ENCODE results near the gene FAM13B. TPM values are rescaled to one million over a fixed set of nuclear protein-coding genes. Genes with fewer than 3 reads are reported as not detected.
"Not testable (repeated sequence)": the region's sequence is repeated elsewhere in the genome, so short reads cannot be mapped to it uniquely, and the experiment has no call there.

Gene FAM13B
- polyA plus RNA-seq = 10 to 100 TPM in 1 of 3 donors, 1 to 10 TPM in 2; 4.3 to 15.5 (median 9.7) TPM

- H3K27ac ChIP-seq (ENCODE audit: low read depth, low read length) = peak within 1 kb of the TSS; percentile 95
These were observed at the start of gene FAM13B for GRCh38 chr5:138032572-138033385. TSS of gene FAM13B (minus strand) at chr5:138033079. CDS start at chr5:138019111, 13,968 bp downstream.

DNA sequence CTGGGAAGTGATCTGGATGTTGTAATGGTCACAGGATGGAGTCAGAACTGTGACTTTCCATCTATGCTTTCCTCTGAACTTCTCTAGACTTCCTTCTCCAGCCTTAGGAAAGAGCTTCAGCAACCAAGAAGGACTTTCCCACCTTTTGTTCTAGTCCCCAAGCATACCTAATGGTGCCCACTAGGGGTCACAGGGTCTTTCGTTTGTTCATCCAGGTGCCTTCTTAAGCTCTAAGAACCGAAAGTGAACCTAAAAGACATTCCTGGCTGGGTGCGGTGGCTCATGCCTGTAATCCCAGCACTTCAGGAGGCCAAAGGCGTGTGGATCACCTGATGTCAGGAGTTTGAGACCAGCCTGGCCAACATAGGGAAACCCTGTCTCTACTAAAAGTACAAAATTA lies 49.2 kb upstream of the FAM13B start:
- WGBS, 3 donors = 86 to 91% (median 89%) methylated on average over 4 of the region's 4 CpGs
- H3K27ac ChIP-seq (ENCODE audit: low read depth, low read length) = no peak overlapping the region

More at GRCh38 chr5:138032572-138033385, at the start of gene FAM13B:
- WGBS, 3 donors = 0 to 1% (median 0%) methylated on average over 54 to 81 of the region's 81 CpGs

DNA sequence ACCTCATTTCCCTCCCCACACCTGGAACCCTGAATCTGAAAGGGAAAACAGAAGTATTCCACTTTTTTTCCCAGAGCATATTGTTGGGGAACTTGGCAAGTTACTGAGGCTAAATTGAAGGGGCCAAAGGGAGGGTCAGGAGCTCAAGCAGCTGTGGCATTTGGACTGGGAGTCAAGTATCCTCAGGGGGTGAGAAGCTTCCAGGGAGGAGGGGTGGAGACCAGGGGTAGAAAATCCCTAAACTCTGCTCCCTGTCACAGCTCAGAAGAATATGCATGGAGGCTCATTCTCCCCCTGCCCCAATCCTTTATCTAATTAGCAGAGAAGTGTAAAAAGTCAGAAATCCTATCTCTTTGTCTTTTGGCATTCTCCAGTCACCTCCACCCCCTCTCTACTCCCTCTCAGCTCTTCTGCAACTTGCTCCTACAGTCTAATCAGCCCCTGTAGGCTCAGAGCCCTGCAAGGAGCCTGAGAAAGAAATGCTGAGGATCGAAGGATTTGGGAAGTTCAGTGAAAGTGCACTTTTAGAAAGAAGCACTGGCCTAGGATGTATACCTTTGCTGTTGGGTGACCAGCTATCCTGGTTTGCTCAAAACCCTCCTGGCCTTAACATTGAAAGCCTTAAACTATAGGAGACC lies 45.2 kb upstream of the FAM13B start:
- 35 to 51% (median 50%) methylated on average over 1 of the region's 1 CpG for WGBS, 3 donors
- H3K27ac ChIP-seq (ENCODE audit: low read depth, low read length) = no peak overlapping the region

- no peak overlapping the region for H3K27ac ChIP-seq (ENCODE audit: low read depth, low read length)
- 31 to 32% (median 32%) methylated on average over 5 of the region's 5 CpGs for WGBS, 3 donors
These were observed 44.3 kb upstream of the FAM13B start for GRCh38 chr5:138077064-138077696.

DNA sequence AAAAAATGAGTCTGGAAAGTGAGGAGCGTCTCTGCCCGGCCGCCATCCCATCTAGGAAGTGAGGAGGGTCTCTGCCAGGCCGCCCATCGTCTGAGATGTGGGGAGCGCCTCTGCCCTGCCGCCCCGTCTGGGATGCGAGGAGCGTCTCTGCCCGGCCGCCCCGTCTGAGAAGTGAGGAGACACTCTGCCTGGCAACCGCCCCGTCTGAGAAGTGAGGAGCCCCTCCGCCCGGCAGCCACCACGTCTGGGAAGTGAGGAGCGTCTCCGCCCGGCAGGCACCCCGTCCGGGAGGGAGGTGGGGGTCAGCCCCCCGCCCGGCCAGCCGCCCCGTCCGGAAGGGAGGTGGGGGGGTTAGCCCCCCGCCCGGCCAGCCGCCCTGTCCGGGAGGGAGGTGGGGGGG lies 37.1 kb upstream of the FAM13B start:
- WGBS, 3 donors = 88 to 95% (median 88%) methylated on average over 16 to 31 of the region's 32 CpGs
- H3K27ac ChIP-seq (ENCODE audit: low read depth, low read length) = not testable (repeated sequence)

- no peak overlapping the region for H3K27ac ChIP-seq (ENCODE audit: low read depth, low read length)
- 20 to 21% (median 20%) methylated on average over 6 of the region's 6 CpGs for WGBS, 3 donors
These were observed 36.1 kb upstream of the FAM13B start for GRCh38 chr5:138068742-138069600.

DNA sequence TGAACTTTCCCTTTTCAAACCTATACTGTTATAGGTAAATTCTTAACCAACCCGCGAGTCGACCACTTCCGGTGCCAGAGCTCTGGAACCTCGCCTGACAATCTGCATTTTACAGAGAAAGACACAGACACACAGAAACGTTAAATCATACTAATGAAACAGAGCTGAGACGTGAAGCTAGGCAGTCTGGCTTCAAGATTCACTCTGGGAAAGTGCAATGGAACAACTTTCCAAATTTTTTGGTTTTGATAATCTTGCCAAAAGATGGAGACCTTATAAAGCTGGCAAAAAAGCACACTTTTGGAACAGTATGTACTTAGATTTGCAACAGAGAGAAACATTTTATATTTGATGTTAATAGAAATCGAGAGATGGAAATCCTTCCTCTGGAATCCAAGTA lies 35.1 kb upstream of the FAM13B start:
- WGBS, 3 donors = 87 to 92% (median 89%) methylated on average over 8 of the region's 8 CpGs
- H3K27ac ChIP-seq (ENCODE audit: low read depth, low read length) = no peak overlapping the region

DNA sequence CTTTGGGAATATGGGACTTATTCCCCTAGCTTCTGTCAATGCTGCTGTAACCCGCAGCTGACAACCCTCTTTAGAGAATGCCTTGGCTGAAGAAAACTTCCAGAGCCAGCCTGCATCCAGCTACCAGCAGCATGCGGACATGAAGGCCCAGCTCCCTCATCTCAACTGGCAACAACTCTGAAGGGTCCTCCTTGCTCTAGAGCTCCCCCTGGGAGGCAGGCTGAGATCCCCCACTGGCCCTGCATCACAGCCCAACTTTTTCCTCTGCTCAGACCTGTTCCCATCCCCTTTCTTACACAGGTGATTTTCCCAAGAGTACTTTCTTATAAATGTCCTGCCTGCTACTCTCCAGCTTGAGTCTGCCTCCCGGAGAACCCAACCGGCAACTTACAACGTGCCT lies 32.2 kb upstream of the FAM13B start:
- no peak overlapping the region for H3K27ac ChIP-seq (ENCODE audit: low read depth, low read length)
- whole genome bisulfite sequencing, 3 donors = 62 to 77% (median 74%) methylated on average over 5 of the region's 5 CpGs

DNA sequence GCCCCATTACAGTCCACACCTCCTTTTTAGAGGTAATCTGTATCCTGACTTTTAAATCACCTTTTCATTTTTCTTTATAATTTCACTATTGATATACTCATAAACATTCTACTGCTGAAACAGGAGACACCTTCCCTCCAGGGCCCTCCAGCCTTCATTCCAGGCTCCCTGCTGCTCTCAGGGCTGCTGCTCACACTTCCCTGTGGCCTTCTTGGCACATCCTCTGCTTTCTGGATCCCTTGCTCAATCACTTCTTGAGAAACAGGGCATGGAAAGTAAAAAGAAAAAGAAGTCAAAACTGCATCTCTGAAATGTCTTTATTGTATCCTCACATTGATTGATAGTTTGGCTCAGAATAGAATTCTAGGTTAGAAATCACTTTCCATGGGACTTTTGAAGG lies 31.6 kb upstream of the FAM13B start:
- no peak overlapping the region for H3K27ac ChIP-seq (ENCODE audit: low read depth, low read length)

GRCh38 chr5:138054847-138055558 lies 22.1 kb upstream of the FAM13B start:
- WGBS, 3 donors = 34 to 60% (median 37%) methylated on average over 13 of the region's 13 CpGs
- H3K27ac ChIP-seq (ENCODE audit: low read depth, low read length) = no peak overlapping the region

DNA sequence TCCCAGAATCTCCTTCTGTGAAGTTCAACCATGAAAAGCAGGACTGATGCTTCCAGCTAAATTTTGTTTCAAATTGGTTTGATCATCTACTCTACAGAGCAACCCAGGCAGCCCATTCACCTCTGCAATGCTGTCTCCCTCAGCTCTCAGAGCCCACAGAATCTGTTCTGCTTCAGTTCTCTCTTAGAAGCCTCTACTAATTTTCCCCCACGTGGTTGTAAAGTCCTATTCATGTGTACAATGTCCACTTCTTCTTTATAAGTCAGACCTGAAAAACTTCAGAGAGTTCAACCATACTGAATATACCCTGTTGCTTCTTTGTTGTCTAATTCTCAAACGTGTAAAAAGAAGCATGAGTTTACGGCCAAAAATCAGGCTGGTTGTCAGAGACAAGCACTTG lies 21.3 kb upstream of the FAM13B start:
- no peak overlapping the region for H3K27ac ChIP-seq (ENCODE audit: low read depth, low read length)
- WGBS, 3 donors = 43 to 57% (median 44%) methylated on average over 3 of the region's 3 CpGs

DNA sequence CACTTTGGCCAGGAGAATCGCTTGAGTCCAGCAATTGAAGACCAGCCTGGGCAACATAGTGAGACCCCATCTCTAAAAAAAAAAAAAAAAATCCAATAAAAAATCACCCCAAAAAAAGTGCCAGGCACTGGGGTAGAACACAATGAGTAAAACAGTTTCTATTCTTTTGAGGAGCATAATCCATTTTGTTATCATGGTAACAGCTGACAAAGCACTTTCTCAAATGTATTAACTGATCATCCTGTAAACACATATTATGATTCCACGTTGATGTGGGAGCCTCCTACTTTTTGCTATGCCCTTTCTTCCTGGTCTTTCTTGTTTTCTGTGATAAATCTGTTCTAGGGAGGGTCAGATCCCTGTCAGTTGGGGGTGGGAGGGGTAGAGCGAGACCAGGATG lies 20.7 kb upstream of the FAM13B start:
- WGBS, 3 donors = 72 to 74% (median 74%) methylated on average over 3 of the region's 3 CpGs
- no peak overlapping the region for H3K27ac ChIP-seq (ENCODE audit: low read depth, low read length)

DNA sequence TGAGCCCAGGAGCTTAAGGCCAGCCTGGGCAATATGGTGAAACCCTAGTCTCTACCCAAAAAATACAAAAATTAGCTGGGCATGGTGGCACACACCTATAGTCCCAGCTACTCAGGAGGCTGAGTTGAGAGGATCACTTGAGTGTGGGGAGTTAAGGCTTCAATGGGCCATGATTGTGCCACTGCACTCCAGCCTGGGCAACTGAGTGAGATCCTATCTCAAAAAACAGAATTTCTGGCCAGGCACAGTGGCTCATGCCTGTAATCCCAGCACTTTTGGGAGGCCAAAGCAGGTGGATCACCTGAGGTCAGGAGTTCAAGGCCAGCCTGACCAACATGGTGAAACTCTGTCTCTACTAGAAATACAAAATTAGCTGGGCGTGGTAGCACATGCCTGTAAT lies 19.8 kb upstream of the FAM13B start:
- H3K27ac ChIP-seq (ENCODE audit: low read depth, low read length) = not testable (repeated sequence)
- WGBS, 3 donors = 91 to 94% (median 92%) methylated on average over 1 of the region's 1 CpG

DNA sequence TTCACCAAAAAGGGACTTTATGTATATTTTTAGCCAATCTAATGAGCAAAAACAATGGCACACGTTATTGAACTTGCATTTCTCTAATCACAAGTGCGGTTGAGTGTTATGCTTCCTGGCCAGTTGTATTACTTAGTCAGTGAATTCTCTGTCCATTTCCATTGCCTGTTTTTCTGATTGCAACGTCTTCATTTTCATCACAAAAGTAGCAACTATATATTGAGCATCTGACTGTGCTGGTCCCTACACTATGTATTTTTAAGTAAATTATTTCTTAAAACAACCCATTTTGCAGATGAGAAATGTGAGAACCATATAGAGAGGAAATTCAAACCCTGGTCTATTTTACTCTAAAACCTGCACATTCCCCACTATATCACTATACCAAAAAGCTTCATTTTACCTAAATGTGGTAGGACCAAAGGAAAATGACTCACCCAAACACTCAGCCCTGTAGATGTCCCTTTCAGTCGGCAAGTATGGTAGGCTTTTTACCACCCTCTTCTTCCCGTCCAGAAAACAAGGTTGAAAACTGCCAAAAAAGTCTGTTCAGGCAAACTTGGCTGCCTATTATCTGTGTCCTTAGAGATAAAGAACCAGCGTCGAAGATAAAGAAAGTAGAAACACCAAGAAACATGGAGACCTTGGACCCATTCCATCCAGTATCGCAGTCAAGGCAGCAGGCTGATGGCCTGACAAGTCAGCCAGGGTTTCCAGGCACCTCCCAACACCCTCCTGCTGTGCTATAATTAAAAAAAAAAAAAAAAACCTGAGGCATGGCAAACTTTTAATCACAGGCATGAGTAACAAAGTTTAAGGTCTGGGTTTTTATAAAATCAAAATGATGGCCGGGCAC lies 18.8 kb upstream of the FAM13B start:
- no peak overlapping the region for H3K27ac ChIP-seq (ENCODE audit: low read depth, low read length)
- 35 to 66% (median 65%) methylated on average over 9 of the region's 9 CpGs for WGBS, 3 donors

DNA sequence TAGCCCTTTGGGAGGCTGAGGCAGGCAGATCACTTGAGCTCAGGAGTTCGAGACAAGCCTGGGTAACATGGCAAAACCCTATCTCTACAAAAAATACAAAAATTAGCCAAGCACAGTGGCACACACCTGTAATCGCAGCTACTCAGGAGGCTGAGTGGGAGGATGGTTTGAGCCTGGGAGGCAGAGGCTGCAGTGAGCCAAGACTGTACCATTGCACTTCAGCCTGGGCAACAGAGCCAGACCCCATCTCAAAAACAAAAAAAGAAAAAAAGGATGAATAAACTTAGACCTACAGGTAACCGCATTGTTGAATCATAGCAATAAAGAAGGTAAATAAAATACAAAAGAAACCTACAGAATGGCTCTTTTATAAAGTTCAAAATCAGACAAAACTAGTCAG lies 12.4 kb upstream of the FAM13B start:
- WGBS, 3 donors = 94 to 96% (median 95%) methylated on average over 3 of the region's 3 CpGs
- H3K27ac ChIP-seq (ENCODE audit: low read depth, low read length) = not testable (repeated sequence)

- H3K27ac ChIP-seq (ENCODE audit: low read depth, low read length) = no peak overlapping the region
- 87 to 93% (median 89%) methylated on average over 1 of the region's 1 CpG for WGBS, 3 donors
These were observed 5.9 kb upstream of the FAM13B start for GRCh38 chr5:138038826-138039225.

All from adipose tissue (tissue), 3 donors.